ENCODE results near the gene ST6GALNAC3. TPM values are rescaled to one million over a fixed set of nuclear protein-coding genes. Genes with fewer than 3 reads are reported as not detected.

ST6GALNAC3 gene
- total RNA-seq, 2 experiments from 2014 or later, result 0.50 to 1.2 TPM

GRCh38 chr1:76170513-76170912, 96.0 kb downstream of the ST6GALNAC3 start:
- H3K27ac ChIP-seq (ENCODE audit: low read depth, low read length, poor library complexity, severe bottlenecking), result no peak overlapping the region
- H3K4me3 ChIP-seq (ENCODE audit: low read depth, low read length, poor library complexity, severe bottlenecking), result no peak overlapping the region
- H2AFZ ChIP-seq (ENCODE audit: low read length), result no peak overlapping the region
- no peaks in the 10 kb centered on the region for H3K9me2 ChIP-seq (ENCODE audit: insufficient read depth, low read length)
- no peaks in the 10 kb centered on the region for H3K4me1 ChIP-seq (ENCODE audit: insufficient read depth, low read length, poor library complexity, severe bottlenecking)
- no peaks in the 10 kb centered on the region for H3K9me3 ChIP-seq (ENCODE audit: low read length)
- POLR2A ChIA-PET, result interaction anchor here (0.9 to 1.9 kb wide), 5 partner anchors 8 to 51 kb away, joined by 3 to 8 read pairs (median 5); no protein-coding TSS in a partner anchor
- intact Hi-C loops (cut with micrococcal nuclease; ENCODE audit: unreplicated experiment), result no loop called here
- TF ChIP-seq EZH2phosphoT487 (IDR thresholded peaks at IDR 0.05; ENCODE audit: borderline replicate concordance, low read depth, low read length) (no peak), CTCF (conservative IDR thresholded peaks at IDR 0.05; ENCODE audit: low read length) (no peak)
- H3K79me2 ChIP-seq (ENCODE audit: insufficient read depth, low read depth, low read length), result no peaks in the 10 kb centered on the region
- no peak overlapping the region for H3K4me2 ChIP-seq (ENCODE audit: low read length)
- H4K20me1 ChIP-seq (ENCODE audit: insufficient read depth, low read length), result no peaks in the 10 kb centered on the region
- no TSS peak for BruUV-seq (replicated peaks)
- CTCF ChIA-PET (ENCODE audit: unreplicated experiment), result no interaction called here
- no peaks in the 10 kb centered on the region for H3K36me3 ChIP-seq (ENCODE audit: insufficient read depth, low read length)
- DNase-seq (ENCODE audit: low spot score), result no peak

- ChIA-PET CTCF (ENCODE audit: unreplicated experiment) (no interaction called here), POLR2A (interaction anchor here (1.2 to 1.5 kb wide), 2 partner anchors 10 to 14 kb away, joined by 3 to 5 read pairs; no protein-coding TSS in a partner anchor)
- Histone ChIP-seq H3K27ac (ENCODE audit: low read depth, low read length, poor library complexity, severe bottlenecking) (no peak overlapping the region), H2AFZ (ENCODE audit: low read length) (no peak overlapping the region), H4K20me1 (ENCODE audit: insufficient read depth, low read length) (no peaks in the 10 kb centered on the region), H3K4me2 (ENCODE audit: low read length) (no peak overlapping the region), H3K9me3 (ENCODE audit: low read length) (no peaks in the 10 kb centered on the region), H3K4me1 (ENCODE audit: insufficient read depth, low read length, poor library complexity, severe bottlenecking) (peaks cover 7% of the 10 kb centered on the region), H3K36me3 (ENCODE audit: insufficient read depth, low read length) (no peaks in the 10 kb centered on the region), H3K4me3 (ENCODE audit: low read depth, low read length, poor library complexity, severe bottlenecking) (no peak overlapping the region), H3K9me2 (ENCODE audit: insufficient read depth, low read length) (no peaks in the 10 kb centered on the region), H3K79me2 (ENCODE audit: insufficient read depth, low read depth, low read length) (no peaks in the 10 kb centered on the region)
- intact Hi-C loops (cut with micrococcal nuclease; ENCODE audit: unreplicated experiment), result no loop called here
- no peak for TF ChIP-seq CTCF (conservative IDR thresholded peaks at IDR 0.05; ENCODE audit: low read length)
- TF ChIP-seq EZH2phosphoT487 (IDR thresholded peaks at IDR 0.05; ENCODE audit: borderline replicate concordance, low read depth, low read length), result no peak
- no peak for DNase-seq (ENCODE audit: low spot score)
- no TSS peak for BruUV-seq (replicated peaks)
Measured at GRCh38 chr1:76176000-76176399, 101.5 kb downstream of the ST6GALNAC3 start.

GRCh38 chr1:76177615-76178014, 103.1 kb downstream of the ST6GALNAC3 start:
- Histone ChIP-seq H3K4me3 (ENCODE audit: low read depth, low read length, poor library complexity, severe bottlenecking) (no peak overlapping the region), H4K20me1 (ENCODE audit: insufficient read depth, low read length) (no peaks in the 10 kb centered on the region), H3K4me1 (ENCODE audit: insufficient read depth, low read length, poor library complexity, severe bottlenecking) (peaks cover 7% of the 10 kb centered on the region), H3K4me2 (ENCODE audit: low read length) (no peak overlapping the region), H3K27ac (ENCODE audit: low read depth, low read length, poor library complexity, severe bottlenecking) (no peak overlapping the region), H3K36me3 (ENCODE audit: insufficient read depth, low read length) (no peaks in the 10 kb centered on the region), H3K9me2 (ENCODE audit: insufficient read depth, low read length) (no peaks in the 10 kb centered on the region), H3K9me3 (ENCODE audit: low read length) (no peaks in the 10 kb centered on the region), H2AFZ (ENCODE audit: low read length) (no peak overlapping the region), H3K79me2 (ENCODE audit: insufficient read depth, low read depth, low read length) (no peaks in the 10 kb centered on the region)
- ChIA-PET POLR2A (interaction anchor here (0.6 to 1.5 kb wide), 2 partner anchors 9 to 372 kb away, joined by 3 to 5 read pairs; no protein-coding TSS in a partner anchor), CTCF (ENCODE audit: unreplicated experiment) (no interaction called here)
- DNase-seq (ENCODE audit: low spot score), result no peak
- BruUV-seq (replicated peaks), result no TSS peak
- TF ChIP-seq CTCF (conservative IDR thresholded peaks at IDR 0.05; ENCODE audit: low read length) (no peak), EZH2phosphoT487 (IDR thresholded peaks at IDR 0.05; ENCODE audit: borderline replicate concordance, low read depth, low read length) (no peak)
- intact Hi-C loops (cut with micrococcal nuclease; ENCODE audit: unreplicated experiment), result no loop called here

Data from OCI-LY7 (cell line).